T-helper 9 cell (primary cell): ENCODE results near the gene PLK3.
"Not testable (repeated sequence)": the region's sequence is repeated elsewhere in the genome, so short reads cannot be mapped to it uniquely, and the experiment has no call there.

Experiments
- DNase-seq: peaks from one replicate; pipeline ENCODE4 v3.0.0-alpha.2; 2020

PLK3 gene

DNA sequence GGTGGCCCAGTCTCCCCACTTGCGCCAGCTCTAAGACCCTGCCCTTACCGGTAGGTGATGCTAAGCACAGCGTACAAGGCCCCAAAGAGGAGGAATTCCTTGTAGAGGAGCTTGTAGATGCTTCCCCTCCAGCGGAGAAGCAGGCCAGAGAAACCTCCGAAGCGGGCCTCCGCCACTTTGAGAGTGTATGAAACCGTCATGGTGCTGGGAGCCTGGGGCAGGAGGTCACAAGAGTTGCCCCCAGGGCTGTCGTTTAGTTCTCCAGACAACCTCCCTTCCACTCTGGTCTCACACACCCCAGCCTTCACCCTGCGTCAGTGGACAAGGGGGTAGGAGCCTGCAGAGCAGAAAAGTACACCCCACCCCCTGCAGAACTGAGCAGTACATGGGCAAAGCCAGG, 12.7 kb upstream of the PLK3 start:
- DNase-seq = no peak

DNA sequence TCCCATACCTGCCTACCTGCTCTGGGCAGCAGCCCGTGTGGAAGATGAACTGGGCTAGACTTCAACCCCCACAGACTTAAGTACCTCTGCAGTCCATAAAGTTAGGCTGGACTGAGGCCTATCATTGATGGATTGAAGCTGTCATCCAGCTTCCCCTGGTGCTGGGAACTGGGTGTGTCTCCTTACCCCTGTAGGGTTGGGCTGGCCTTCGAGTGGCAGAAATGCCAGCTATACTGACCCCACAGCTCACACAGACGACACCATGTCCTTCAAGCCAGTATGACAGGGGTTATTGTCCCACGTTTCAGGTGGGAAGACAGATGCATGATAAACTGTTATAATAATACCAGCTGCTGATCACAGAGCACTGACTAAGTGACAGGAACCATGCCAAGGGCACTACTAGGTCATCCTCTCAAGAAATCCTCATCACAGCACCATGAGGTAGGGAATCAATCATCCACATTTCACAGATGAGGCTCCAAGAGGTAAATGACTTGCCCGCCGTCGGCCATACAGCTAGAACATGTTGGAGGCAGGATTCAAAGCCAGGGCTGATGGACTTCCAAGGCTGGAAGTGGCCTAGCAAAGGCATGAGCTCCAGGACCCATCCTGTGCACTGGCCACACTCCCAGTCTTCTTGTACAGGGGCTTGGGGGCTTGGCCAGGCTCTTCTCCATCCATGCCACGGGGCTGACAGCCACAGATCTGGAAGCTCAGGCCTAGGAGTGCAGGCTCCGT, 11.9 kb upstream of the PLK3 start, which contains the start of gene BEST4:
BEST4 (minus strand) TSS at position 51 of the 741 bp plus-strand sequence. CDS start 465 bp downstream, outside the sequence.
- no peak for DNase-seq

DNA sequence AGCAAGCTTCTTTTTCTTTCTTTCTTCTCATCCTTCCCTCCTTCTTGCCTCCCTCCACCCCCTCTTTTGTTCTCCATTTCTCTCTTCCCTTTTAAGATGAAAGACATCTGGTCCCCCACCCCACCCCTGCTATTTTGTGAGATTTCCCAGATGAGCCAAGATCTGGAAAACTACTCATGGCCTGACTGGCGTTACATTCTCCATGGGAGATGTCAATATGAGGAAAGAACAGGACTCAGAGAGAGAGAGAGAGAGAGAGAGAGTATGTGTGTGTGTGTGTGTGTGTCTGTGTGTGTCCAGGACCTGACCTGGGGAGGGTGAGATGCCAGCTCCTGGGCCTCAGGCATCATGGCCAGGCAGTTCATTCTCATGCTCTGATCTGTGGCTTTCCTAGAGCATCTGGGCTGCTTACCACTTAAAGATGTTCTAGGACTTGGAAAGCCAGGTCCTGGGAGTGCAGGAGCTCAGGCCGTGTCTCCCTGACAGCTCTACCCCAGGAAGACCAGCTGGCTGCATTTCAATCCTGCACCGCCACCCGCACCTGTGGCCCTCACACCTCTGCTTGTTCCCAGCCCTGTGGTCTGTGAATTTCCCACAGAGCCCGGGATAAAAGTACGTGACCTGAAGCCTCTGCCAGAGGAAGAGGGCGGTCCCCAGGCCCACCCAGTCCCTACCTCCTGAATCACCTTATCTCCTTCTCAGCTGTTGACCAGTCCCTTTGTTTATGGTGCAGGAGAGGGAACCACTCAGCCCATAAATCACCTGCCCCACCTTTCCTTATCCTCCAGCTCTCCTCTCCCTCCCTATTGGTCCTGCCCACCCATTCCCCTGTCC, 9.0 kb upstream of the PLK3 start:
- DNase-seq = no peak

DNA sequence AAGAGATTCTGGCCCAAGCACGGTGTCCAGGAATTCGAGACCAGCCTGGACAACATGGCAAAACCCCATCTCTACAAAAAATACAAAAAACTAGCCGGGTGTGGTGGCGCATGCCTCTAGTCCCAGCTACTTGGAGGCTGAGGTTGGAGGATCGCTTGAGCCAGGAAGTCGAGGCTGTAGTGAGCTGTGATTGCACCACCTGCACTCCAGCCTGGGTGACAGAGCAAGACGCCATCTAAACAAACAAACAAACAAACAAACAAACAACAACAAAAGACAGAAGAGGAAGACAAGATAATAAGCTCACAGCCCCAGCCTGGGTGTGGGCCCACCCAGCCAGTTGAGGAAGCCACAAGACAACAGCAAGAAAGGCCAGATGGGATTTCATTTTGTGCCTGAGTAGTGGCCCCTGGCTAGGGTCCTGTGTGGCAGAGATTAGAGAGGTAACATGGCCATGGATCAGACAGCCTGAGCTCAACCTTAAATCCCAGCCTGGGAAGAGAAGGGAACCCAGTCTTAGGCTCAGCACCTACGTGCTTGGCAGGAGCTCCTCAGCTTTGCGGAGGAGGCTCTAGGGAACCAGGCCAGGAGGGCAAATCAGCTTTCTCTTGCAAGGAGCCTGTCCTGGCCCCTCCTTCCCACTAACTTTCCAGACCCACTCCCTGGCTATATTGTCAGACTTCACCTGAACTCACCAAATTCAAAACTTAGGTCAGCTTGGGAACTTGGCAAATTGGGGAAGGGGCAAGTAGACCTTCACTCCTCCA, 7.3 kb upstream of the PLK3 start:
- DNase-seq = no peak

DNA sequence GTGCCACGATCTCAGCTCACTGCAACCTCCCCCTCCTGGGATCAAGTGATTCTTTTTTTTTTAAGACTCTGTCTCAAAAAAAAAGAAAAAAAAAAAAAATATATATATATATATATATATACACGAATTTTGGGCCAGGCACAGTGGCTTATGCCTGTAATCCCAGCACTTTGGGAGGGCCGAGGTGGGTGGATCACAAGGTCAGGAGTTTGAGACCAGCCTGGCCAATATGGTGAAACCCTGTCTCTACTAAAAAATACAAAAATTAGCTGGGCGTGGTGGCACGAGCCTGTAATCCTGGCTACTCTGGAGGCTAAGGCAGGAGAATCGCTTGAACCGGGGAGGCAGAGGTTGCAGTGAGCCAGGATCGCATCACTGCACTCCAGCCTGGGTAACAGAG, 2.3 kb upstream of the PLK3 start:
- not testable (repeated sequence) for DNase-seq

DNA sequence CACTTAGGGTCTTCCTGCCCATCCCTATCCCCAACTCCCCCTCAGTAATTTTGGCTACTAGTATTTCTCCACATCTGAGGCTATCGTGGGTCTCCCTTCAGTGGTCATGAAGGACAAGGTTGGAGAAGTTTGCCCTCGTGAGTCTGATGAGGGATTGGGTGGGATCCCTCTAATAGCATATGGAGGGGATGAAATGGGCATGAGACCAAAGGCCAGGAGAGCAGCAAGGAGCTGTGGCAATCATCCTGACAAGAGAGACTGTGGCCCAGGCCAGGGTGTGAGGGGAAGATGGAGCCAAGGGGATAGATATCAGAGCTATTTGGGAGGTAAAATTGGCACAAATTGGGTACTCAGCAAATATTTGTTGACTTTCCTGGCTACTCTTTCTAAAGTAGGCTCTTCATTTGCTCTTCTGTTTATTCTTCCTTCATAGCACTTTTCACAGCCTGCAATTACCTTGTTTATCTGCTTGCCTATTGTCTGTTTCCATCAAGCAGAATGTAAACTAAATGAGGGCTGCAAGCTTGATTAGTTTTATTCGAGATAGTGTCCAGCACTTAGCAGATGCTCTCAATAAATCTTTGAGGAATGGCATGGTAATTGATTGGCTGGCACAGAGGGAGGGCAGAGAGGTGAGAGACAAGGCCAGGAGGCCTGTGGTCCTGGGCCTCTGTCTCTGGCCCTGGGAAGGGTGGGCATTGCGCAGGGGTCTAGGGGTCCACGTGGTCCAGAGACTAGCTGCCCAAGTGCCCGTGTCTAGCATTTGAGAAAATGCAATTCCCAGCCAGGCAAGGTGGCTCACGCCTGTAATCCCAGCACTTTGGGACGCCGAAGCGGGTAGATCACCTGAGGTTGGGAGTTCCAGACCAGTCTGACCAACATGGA, 1.5 kb upstream of the PLK3 start:
- no peak for DNase-seq

DNA sequence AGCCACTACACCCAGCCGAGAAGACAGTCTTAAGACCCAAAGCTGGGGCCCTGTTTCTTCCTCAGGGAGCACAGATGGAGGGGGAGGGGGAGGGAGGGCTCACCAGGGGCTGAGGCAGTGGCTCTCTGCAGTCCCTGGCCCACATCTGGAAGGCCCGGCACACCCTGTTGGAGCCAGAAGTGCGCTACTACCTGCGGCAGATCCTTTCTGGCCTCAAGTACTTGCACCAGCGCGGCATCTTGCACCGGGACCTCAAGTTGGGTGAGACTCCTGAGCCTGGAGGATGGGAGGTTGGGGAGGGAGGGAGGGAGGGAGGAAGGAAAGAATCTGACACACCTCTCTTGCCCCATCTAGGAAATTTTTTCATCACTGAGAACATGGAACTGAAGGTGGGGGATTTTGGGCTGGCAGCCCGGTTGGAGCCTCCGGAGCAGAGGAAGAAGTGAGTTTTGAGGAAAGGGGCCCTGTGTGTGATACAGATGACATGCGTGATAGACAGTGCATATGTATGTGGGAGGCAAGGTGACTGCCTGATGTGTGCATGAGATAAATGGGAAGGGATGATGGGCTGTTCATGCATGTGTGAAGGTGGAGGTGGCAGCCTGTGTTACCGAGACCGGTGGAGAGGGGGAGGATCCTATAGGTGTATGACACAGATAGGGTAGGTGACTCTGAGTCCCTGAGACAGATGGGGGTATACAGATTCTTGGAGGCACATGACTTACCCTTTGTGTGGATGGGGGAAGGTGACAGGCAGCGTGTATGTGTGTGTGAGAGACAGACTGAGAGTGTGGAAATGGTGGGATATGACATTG, 1.5 kb downstream of the PLK3 start:
- no peak for DNase-seq

DNA sequence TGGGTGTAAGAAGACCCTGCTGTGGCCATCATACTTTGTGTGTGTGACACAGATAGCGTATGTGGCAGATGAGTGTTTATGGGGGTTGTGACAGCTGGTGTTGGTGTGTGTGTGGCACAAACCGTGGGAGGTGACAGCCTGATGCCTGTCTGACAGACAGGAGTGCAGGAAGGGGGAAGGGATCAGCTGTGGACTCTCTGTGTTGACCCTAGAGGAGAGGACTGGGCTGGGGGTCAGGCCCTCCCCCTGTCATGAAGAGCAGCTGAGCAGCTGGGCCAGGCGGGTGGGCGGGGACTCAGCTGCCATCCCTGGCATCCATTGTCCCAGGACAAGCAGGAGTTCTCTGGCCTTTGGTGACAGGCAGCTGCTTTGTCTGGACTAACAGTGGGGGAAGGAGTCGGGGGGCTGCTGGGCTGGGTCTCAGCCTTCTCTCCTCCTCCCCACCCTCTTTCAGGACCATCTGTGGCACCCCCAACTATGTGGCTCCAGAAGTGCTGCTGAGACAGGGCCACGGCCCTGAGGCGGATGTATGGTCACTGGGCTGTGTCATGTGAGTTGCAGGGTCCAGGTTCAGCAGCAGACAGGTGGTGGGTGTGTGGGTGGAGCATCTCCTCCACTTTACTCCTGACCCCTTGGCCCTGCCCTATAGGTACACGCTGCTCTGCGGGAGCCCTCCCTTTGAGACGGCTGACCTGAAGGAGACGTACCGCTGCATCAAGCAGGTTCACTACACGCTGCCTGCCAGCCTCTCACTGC, 2.3 kb downstream of the PLK3 start:
- no peak for DNase-seq

DNA sequence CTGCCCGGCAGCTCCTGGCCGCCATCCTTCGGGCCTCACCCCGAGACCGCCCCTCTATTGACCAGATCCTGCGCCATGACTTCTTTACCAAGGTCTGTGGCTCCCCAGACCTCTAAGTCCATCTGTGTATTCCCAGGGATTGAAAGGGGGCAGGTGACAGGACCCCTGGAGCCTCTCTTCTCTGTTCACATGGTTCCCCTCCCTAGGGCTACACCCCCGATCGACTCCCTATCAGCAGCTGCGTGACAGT, 2.8 kb downstream of the PLK3 start:
- no peak for DNase-seq

DNA sequence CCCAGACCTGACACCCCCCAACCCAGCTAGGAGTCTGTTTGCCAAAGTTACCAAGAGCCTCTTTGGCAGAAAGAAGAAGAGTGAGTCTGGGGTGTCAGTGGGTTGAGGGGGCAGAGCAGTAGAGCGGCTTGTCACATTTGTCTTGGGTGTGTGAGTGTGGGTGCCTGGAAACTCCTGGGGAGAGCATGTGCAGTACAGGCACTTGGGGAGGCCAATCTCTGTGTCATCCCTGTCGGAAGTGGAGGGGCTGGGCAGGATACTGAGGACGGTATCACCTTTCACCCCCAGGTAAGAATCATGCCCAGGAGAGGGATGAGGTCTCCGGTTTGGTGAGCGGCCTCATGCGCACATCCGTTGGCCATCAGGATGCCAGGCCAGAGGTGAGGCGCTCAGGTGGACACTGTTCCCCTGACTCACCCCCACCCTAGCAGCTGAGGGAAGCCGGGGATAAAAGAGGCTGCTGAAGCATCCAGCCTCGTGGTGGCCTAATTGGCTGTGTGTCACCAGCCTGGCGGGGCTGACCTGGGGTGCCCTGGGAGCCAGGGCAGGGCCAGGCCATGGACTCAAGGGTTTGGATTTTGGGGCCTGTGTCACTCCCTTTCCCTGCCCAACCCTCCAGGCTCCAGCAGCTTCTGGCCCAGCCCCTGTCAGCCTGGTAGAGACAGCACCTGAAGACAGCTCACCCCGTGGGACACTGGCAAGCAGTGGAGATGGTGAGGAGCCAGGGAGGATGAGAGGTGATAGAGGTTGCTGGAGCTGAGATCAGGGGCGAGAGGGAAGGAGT, 3.3 kb downstream of the PLK3 start:
- no peak for DNase-seq

DNA sequence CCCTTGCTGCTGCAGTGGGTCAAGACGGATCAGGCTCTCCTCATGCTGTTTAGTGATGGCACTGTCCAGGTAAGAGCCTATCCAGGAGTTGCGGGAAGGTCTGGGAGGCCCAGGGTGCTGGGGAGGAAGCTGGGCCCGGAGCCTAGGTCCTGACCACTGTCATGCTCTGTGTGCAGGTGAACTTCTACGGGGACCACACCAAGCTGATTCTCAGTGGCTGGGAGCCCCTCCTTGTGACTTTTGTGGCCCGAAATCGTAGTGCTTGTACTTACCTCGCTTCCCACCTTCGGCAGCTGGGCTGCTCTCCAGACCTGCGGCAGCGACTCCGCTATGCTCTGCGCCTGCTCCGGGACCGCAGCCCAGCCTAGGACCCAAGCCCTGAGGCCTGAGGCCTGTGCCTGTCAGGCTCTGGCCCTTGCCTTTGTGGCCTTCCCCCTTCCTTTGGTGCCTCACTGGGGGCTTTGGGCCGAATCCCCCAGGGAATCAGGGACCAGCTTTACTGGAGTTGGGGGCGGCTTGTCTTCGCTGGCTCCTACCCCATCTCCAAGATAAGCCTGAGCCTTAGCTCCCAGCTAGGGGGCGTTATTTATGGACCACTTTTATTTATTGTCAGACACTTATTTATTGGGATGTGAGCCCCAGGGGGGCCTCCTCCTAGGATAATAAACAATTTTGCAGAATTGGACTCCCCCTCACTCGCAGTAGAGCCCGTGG, 5.3 kb downstream of the PLK3 start:
- no peak for DNase-seq

DNA sequence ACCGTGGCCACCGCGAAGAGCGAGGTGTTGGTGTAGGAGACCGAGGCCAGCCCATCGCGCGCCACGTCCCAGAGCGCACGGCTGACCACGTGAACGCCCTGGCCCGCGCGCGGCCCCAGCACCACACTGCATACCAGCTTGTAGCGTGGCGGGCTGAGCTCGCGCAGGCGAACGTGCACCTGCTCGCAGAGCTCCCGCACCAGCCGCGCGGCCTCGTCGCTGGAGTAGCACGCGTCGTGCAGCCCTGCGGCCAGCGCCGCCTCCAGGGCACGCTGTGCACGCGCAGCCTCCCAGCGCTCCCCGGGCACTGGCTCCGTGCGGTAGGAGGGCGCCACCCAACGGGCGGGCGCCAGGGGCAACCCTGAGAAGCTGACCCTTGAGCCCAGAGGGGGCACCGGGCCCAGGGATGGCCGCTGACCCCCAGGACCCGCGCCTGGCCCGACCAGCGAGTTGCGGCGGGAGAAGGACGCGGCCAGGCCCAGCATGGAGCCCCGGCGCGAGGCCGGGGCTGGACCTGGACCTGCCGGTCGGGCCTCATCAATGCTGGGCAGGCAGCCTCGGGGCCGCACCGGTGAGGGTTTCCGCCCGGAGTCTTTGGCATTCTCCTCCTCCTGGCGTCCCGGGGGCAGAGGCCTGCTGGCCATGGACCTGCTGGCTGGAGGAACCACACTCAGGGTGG, 6.0 kb downstream of the PLK3 start:
- DNase-seq = no peak

DNA sequence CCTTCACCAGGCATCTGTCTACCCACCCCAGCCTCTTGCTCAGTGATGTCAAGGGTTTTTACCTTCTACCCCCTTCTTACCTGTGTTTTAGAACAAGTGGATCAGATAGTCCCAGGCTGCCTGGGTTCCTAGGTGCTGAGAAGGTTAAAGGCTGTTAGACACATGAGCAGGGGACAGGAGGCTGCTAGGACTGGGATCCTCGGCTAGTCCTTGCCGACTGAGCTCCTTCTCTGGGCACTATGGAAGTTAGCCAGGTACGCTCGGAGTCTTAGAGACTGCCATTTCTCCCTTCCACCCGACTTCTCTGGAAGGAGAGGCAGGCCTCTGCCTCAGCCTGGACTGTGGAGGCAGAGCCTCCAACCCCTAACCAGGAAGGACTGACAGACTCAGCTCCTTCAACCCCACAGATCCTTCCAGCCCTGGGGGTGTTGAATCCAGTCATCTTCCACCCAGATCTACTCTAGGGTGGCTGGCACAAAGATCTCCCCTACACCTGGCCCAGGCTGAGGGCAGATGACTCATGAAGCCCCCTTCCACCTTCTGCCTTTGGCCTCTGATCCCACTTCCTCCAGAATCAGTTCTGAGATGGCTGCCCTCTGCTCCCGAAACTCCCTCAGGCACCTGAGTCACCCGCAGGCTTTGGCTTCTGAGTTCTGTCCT, 6.7 kb downstream of the PLK3 start, which contains the start of gene DYNLT4:
DYNLT4 (minus strand) TSS at position 648 of the 660 bp plus-strand sequence. CDS start 683 bp downstream, outside the sequence.
- no peak for DNase-seq

DNA sequence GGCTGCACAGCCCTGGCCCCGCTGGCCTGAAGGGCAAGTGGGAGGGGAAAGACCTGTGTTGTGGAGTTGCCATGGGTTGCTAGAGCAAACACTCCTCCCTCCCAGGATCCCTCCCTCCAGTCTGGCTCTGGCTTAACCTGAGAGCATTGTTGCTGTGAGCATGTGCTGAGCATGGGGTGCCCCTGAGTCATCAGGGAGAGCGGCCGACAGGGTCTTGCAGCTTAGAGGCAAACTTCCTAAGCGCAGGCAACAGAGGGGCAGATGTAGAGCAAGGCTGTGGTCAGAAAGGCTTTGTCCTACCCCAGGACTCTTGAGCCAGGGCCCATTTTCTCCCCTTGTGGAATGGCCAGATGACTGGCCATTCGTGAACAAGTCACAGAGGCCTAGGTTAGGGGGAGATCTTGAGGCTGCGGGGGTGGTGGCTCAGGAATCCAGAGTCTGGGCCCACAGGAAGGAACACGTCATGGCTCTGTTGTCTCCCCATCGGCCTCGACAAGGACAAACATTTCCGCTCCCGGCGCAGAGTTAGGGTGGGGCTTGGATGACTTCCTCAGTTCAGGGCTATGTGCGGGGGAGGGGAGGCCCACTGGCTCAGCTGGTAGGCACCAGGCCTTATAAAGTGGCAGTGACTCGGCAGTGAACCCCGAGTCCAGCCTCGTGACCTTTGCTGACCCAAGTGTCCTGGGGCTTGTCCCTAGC, 7.3 kb downstream of the PLK3 start:
- peak; percentile 89 for DNase-seq

DNA sequence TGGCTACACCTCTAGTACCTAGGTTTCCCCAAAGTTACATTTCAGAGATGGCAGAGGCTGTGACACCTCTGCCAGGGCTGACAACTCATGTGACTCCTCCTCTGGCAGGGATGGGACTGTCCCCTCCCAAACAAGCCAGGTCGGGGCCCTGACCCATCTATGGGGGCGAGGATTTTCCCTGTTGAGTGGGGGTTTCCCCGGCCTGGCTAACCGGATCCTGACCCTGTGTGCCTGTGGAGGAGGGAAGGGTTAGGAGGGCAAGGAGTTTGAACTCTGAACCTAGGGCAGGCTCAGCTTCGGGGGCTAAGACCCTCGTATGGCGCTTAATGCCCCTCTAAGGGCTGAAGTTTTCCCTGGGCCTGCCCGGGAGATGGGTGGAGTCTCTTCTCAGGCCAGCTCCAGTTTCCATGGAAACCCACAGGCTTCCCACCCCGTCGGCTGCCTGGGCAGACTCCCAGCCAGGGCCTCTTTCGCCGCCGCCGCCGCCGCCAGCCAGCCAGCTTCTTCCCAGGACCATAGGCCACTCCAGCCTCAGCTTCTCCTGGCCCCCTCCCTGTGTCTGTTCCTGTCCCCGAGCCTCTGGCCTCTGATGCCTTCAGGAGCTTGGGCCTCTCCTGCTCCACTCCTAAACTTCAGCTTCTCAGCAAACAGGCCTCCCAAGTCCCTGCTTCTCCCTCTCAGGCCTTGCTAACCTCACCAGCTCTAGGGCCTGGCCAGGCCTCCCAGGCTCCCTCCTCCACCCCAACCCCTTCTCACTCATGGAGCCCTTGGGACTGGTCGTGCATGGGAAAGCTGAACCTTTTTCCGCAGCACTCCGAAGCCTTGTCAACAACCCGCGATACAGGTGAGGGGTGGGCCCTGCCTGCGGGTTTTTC, 8.1 kb downstream of the PLK3 start, which contains the start of gene BTBD19:
BTBD19 (plus strand) TSS at position 461 of the 875 bp plus-strand sequence; CDS start at position 759, 298 bp downstream.
- DNase-seq = peak; percentile 62
